LHCN-M2 (cell line): Measurements from ENCODE around the gene NLRX1. TPM values are rescaled to one million over a fixed set of nuclear protein-coding genes. Genes with fewer than 3 reads are reported as not detected.
A peak's percentile ranks its signal among the peaks of the same experiment; 100 is the strongest.
"Not testable (repeated sequence)": the region's sequence is repeated elsewhere in the genome, so short reads cannot be mapped to it uniquely, and the experiment has no call there.

Experiments
- DNase-seq: peaks from one replicate; pipeline ENCODE4 v3.0.0-alpha.2; 2012; ENCODE audit warnings: low read depth
- polyA plus RNA-seq: library from polyadenylated mRNA; unstranded; fragments of >200 nt; gene quantifications from one replicate; pipeline ENCODE4 v1.2.1, GENCODE V29; 2012; ENCODE audit warnings: missing spikeins
- total RNA-seq: library from RNA; depleted of rRNA; stranded (reverse); fragments of >200 nt; gene quantifications from 2 replicates; pipeline ENCODE4 v1.2.3, GENCODE V29; 2014; rRNA removed

NLRX1 gene, protein sequence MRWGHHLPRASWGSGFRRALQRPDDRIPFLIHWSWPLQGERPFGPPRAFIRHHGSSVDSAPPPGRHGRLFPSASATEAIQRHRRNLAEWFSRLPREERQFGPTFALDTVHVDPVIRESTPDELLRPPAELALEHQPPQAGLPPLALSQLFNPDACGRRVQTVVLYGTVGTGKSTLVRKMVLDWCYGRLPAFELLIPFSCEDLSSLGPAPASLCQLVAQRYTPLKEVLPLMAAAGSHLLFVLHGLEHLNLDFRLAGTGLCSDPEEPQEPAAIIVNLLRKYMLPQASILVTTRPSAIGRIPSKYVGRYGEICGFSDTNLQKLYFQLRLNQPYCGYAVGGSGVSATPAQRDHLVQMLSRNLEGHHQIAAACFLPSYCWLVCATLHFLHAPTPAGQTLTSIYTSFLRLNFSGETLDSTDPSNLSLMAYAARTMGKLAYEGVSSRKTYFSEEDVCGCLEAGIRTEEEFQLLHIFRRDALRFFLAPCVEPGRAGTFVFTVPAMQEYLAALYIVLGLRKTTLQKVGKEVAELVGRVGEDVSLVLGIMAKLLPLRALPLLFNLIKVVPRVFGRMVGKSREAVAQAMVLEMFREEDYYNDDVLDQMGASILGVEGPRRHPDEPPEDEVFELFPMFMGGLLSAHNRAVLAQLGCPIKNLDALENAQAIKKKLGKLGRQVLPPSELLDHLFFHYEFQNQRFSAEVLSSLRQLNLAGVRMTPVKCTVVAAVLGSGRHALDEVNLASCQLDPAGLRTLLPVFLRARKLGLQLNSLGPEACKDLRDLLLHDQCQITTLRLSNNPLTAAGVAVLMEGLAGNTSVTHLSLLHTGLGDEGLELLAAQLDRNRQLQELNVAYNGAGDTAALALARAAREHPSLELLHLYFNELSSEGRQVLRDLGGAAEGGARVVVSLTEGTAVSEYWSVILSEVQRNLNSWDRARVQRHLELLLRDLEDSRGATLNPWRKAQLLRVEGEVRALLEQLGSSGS
- 8.7 and 9.4 TPM in 2 replicates for total RNA-seq
- polyA plus RNA-seq: 8.2 TPM

DNA sequence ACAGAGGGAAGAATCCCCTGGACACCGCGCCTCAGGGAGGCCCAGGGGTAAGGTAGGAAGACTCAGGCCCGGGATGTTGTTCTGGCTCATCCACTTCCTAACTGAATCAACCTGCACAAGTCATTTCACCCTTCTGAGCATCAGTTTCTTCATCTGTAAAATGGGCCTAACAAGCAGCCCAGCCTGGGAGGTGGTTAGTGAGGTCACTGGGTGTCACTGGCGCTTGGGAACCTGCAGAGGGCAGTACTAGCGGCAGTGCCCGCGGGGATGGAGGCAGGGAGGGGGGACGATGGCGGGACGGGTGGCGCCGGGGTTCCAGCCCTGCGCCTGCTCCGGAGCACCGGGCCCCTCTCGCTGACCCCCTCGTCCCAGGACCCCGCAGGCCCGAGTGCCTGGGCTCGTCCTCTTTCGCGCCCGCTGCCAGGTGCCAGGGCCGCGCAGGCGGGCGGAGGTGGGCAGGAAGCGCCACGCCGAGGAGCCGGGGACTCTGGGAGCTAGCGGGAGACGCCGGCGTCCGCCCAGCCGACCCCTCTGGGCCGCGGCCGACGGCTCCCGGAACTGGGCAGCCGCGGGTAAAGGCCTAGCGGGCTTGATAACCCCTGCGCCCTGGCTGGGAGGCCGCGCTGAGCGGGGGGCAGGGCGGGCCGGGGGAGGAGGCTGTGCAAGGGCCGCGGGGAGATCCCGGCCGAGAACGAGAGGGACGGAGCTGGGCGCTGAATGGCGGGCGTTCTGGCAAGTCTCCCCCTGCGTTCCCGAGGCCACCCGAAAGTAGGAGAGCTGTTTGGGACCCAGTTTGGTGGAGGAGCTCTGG, at the start of gene NLRX1:
Gene NLRX1 (plus strand): TSS at position 255 of the 811 bp plus-strand sequence. CDS start 2,679 bp downstream, outside the sequence.
- peak; percentile 82 for DNase-seq

DNA sequence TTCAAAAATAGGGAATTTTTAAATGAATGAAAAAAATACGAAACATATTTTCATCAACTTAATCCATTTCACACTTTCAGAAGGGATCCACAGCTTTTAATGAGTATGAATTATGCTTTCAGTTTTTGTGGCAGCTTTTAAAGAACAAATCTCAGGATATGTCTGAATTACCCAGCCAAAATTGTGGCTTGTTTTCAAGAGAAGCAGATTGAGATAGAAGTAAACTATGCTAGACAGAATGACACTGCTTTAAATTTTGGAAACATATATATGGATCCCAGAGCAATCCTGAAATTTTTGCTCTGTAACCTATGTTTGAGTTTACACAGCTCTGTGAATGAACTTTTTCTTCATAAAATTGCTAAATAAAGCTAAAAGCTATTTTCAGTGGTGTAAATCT, 49.6 kb upstream of the NLRX1 start:
- DNase-seq: no peak

DNA sequence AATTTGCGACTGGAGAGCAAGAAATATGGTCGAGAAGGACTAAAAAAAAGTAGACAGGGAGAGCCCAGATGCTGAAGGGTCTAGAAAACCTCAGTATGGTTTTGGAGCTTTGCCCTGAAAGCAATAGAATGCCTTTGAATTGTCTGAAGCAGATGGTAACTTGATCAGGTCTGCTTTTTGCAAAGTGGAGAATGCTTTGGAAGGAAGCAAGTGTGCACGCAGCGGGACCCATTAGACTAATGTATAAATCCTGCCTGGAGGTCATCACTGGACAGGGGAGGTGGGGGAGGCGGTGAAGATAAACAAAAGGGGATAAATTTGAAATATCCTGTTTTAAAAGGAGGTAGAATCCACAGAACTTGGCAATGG, 47.9 kb upstream of the NLRX1 start:
- DNase-seq: peak; percentile 35

DNA sequence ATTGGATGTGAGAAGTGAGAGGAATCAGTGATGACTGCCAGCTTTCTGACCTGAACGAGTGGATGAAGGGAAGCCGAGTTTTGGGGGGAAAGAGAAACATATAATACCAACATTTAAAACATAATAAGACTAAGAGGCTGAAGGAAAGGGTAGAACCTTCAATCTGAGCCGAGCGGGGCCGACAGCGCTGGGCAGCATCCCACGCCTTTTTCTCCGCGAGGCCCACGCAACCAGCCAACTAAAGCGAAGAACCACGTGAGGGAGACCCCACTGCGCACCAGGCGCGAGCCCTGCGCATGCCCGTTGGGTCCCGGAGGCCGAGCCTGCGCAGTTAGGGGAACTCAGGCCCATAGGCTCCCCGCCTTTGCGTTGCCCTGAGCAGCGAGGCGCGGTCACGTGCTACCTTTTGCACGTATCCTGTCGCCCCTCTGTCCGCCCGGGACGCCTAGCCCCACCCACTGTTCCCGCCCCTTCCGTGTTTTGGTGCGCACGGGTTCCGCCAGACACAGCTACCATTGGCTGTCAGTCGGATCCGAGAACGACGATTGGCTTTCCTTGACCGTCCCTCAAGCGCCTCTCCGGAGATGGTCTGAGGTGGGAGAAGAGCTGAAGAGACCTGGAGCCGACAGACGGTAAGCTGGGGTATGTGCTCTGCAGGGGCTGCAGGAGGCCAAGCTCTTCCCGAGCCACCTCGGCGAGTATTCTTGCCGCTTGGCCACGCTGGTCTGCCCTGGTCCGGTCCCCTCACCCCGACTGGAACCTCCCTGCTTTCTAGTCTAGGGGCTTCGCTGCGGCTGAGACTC, 47.3 kb upstream of the NLRX1 start, which contains the start of gene HINFP:
Gene HINFP (plus strand): TSS at position 573 of the 803 bp plus-strand sequence. CDS start 5,365 bp downstream, outside the sequence.
- peak; percentile 98 for DNase-seq

DNA sequence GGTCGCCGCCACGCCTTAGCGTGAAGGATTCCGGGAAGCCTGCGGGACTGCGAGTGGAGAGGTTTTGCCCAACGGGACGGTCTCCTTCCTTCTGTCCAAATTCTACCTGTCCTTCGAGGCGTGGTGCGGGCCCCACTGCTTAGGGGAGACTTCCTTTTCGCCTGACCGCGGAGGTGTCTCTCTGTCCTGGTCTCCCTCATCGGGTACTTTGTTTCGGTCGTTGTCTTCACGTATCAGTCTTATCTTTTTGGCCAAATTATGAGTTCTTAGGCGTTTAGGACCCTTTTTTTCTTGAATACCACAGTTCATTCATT, 46.8 kb upstream of the NLRX1 start:
- no peak for DNase-seq

DNA sequence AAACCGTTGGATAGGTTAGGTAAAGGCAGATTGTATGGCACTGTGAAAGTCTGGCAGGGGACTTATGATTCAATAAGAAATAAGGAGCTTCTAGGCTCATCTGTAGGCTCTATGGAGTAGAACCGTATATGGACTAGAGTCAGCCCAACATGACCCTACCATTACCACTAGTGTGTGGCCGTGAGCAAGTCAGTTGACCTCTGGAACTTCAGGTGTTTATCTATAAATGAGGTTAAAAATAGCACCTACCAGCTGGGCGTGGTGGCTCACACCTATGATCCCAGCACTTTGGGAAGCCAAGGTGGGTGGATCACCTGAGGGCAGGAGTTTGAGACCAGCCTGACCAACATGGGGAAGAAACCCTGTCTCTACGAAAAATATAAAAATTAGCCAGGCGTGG, 42.7 kb upstream of the NLRX1 start:
- no peak for DNase-seq

DNA sequence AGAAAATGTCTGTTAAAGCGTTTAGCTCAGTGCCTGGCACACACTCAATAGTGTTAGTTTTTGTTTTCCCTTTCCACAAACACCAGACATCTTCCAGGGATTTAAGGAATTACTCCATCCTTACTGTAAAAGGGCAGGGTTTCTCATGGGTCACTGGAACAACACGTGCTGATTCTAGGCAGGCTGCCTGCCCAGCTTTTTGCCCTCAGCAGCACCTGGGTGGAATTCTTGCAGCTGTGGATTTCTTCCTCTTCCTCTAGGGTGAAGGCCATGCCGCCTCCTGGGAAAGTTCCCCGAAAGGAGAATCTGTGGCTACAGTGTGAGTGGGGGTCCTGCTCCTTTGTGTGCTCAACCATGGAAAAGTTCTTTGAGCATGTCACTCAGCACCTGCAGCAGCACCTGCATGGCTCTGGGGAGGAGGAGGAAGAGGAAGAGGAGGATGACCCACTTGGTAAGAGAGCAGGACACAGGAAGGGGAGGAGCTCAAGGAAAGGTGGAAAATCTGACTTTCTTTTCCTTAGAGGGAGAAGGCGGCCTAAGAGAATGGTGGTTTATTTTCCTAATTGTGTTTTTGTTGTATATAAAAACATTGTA, 41.8 kb upstream of the NLRX1 start:
- DNase-seq: no peak

DNA sequence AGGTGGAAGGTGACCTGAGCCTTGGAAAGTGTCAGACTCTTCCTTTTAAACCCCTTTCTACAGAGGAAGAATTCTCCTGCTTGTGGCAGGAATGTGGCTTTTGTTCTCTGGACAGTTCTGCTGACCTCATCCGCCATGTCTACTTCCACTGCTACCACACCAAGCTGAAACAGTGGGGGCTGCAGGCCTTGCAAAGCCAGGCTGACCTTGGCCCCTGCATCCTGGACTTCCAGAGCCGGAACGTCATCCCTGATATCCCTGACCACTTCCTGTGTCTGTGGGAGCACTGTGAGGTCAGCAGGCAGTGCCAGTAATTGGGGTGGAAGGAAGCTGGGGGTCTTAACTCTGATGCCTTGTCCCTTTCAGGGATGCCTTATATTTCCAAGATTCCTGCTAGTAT, 37.9 kb upstream of the NLRX1 start:
- no peak for DNase-seq

DNA sequence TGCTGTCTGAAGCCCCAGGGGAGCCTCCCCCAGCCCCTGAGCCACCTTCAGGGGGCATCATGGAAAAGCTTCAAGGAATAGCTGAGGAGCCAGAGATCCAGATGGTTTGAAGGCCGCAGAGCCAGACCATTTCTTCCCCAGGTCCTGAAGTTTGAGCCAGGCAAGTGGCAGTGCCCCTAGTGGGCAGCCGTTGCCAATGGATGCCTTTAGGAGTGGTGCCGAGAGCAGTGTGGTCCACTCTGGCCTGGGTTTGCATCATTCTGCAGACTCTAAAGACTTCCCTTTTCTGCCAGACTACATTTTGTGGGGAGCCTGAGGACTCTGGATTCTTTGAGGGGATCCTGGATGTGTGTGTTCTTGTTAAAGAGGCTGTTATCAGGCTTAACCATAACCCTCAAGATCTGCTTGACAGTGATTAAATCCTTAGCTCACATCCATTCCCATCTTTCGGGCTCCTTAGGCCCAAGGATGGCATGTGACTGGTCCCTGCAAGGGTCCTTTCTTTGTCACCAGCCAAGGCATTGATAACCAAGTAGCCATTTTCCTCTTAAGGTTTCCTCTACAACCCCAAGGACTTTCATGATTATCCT, 34.0 kb upstream of the NLRX1 start:
- DNase-seq: no peak

DNA sequence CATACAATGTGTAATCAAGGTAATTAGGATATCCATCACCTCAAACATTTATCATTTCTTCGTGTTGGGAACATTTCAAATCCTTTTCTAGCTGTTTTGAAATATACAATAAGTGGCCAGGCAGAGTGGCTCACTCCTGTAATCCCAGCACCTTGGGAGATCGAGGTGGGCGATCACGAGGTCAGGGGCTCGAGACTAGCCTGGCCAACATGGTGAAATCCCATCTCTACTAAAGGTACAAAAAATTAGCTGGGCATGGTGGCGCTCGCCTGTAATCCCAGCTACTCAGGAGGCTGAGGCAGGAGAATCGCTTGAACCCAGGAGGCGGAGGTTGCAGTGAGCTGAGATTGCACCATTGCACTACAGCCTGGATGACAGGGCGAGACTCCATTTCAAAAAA, 29.2 kb upstream of the NLRX1 start:
- DNase-seq: not testable (repeated sequence)

DNA sequence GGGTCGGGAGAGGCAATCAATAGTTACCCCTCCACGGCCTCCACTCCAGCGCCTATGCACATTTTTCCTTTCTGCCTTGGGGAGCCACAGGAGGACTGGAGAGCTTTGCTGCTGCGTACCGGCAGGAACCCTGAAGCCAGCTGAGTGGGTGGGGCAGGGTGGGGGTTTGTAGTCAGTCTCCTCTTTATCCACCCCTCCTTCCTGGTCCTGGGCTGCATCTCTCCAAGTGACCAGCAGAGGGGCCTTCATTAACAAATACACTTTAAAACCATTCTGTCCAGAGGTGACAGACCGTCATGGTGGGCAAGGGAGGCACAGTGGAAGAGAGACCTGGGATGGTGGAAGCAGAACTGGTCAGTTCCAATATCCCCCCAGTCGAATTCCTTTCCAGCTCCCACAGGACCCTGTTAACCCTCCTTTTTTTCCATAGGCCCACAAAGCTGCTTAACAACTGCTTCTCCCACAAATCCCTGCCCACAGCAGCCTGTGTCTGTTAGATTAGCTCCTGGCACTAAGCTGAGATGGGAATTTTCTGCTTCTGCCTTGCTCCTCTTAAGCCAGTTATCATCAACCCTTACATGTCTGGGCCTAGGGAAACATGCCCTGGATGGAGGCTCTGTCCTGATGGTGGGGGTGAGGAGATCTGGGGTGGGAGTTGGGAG, 23.6 kb upstream of the NLRX1 start:
- DNase-seq: peak; percentile 71

DNA sequence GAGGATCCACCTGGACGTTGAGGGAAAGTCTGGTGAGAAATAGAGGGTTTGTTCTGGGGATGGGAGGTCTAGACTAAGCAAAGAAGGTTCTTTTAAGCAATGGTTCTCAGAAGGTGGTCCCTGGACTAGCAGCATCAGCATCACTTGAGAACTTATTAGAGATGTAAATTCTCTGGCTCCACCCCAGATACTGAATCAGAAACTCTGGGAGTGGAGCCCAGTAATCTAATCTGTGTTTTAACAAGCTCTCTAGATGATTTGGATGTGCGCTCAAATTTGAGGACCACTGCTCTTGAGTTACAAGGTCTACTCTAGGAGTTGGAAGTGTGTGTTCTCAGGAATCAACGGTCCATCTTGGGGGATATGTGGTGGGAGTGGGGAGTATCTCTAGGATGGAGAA, 23.0 kb upstream of the NLRX1 start:
- no peak for DNase-seq

DNA sequence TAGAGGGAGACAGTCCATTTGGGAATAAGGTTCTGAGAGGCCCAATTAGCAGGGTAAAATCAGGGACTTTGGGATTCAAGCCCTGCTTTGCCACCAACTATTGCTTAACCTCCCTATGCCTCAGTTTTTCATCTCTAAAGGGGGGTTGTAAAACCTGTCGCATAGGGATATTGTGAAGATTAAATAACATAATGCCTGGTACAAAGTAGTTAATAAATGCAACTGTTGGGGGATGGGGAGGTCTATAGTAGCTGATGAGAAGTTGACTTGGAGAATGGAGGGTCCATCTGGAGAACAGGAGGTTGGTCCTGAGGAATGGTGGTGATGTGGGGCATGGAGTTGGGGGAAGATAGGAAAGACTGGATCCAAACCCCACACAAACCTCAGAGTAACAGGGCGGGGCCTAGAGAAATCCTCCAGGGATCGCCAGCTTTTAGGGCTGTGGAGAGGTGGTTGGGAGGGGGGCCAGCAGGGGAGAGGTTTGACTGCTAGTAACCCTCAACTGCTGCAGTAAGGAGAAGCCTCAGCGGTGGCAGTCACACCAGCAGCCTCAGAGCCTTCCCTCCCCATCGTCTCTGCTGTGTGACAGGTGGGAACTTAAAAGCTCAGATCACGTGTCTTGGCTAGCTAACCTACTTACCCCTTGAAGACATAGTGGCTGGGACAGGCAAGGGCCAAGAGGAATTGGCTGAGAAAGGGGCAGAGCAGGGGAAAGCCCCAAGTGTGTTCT, 20.8 kb upstream of the NLRX1 start:
- no peak for DNase-seq

DNA sequence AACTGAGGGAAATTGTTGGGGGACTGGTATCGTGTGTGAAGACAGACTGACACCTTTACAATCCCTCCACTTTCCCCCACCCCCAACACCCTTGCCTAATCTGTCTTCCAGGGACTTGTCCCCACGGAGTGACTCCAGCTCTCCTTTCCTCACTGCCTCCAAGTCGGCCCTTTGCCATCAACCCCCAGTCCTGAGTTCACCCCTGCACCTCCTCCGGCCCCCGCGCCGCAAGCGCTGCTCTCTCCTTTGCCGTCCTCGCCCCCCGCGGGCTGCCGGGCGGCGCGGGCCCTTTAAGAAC, 19.9 kb upstream of the NLRX1 start:
- no peak for DNase-seq

DNA sequence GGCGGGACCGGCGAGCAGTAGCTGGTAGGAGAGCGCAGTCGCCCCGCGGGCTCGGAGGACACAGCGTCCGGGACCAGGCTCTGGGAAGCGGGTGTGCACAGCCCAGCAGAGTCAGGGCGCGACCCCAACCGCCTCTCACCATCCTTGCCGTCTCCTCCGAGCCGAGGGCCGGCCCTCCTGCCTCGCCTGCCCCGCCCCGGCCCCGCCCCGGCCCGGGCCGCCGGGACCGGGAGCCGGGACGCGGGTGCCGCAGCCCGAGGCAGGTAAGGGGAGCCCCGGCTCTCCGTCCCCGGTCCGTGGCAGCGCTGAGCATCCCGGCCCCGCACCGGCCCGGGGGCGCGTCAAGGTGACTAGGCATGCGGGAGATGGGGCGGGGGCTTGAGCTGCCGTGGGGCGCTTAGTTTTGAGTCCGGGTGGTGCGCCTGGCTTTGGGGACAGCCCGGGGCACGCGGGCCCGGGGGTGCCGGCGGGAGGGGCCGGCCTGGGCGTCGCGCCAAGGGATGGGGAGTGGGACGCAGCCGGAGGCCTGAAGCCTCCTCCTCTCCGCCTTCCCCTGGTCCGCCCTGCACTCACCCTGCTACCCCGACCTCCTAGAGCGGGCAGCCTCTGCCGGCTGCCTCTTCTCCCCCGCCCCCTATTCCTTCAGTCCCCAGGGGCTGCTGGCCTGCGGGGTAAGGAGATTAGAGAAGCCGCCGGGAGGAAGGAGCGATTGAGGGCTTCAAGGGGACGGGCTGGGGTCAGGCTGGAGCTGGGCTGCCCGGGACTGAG, 19.3 kb upstream of the NLRX1 start, which contains the start of gene ABCG4:
Gene ABCG4 (plus strand): TSS at position 35 of the 768 bp plus-strand sequence. CDS start 914 bp downstream, outside the sequence.
- DNase-seq: no peak

DNA sequence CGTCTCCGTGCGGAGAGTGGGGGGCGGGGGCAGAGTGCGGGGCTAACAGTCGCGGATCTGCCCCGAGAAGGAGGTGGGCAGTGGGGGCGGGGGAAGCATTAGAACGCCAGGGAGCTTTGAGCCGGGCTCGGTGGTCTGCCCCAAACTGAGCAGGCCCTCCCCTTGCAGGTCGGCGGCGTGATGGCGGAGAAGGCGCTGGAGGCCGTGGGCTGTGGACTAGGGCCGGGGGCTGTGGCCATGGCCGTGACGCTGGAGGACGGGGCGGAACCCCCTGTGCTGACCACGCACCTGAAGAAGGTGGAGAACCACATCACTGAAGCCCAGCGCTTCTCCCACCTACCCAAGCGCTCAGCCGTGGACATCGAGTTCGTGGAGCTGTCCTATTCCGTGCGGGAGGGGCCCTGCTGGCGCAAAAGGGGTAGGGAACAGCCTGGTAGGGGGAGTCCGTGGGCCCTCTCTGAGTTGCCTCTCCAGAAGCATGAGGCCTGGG, 18.7 kb upstream of the NLRX1 start:
- DNase-seq: no peak

DNA sequence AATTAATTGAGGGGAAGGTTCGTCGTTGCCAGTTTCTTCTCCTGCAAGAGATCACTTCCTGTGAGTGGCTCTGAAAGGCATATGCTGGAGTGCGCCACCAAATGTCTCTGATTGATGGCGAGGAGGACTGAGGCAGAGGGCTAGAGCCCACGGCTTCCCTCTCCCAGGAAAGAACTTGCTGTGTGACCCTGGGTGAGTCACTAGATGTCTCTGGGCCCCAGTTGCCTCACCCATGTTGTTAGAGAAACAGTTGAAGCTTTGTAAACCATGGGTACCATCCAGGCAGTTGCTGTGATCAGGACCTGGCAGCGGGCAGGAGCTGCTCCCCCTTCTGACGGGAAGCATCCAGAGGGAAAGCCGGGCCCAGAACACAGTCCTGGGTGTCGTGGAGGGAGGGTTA, 16.5 kb upstream of the NLRX1 start:
- DNase-seq: no peak

DNA sequence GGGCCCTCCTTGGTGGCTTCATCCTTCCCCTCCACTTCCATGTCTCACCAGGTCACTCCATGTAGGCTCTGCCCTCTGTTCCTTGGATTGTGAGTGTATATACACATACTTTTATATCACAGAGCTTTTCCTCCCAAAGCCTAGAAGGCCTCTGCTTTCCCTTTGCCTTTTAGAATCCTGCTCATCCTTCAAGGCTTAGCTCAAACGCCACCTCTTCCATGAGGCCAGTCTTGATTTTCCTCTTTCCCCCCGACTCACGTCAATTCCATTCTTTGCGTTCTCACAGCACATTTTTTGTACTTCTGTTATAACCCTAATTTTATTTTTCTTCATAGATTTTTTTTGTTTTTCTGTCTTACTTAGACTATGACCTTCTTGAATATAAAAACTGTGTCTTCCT, 15.9 kb upstream of the NLRX1 start:
- DNase-seq: no peak
